ENCODE data around the gene LIN7C. TPM values are rescaled to one million over a fixed set of nuclear protein-coding genes. Genes with fewer than 3 reads are reported as not detected.

Gene LIN7C
- total and polyA plus RNA-seq, 2 of the 8 experiments (the other 6 are each of a cell fraction or from before 2014, with no cell fraction given) = 10.5 to 42.7 TPM

- no peak for TF ChIP-seq CHD7 (IDR thresholded peaks at IDR 0.05; ENCODE audit: insufficient replicate concordance, low read length)
- TF ChIP-seq KDM4A (IDR thresholded peaks at IDR 0.05; ENCODE audit: low read depth, low read length, severe bottlenecking) = no peak
- no peak for TF ChIP-seq KDM1A (IDR thresholded peaks at IDR 0.05; ENCODE audit: borderline replicate concordance, low read length)
- TF ChIP-seq SP1 (IDR thresholded peaks at IDR 0.05; ENCODE audit: low read depth, low read length) = no peak
Observed at GRCh38 chr11:27507557-27508322, 1.2 kb upstream of the LIN7C start (continued).
